PC-9 (cell line): ENCODE measurements around the gene RTCB. TPM values are rescaled to one million over a fixed set of nuclear protein-coding genes. Genes with fewer than 3 reads are reported as not detected.

Experiments
- BruUV-seq: library from RNA; stranded (reverse); fragments of 400-500 nt; replicated peaks from 2 replicates; lab custom pipeline; 2021; lab: Mats Ljungman, UMichigan
- CTCF ChIA-PET: fragments of 300-600 bp; sonication (Branson Sonifier 250); formaldehyde crosslinking; loops from one replicate; lab custom pipeline; 2022; ENCODE audit warnings: antibody characterized with exemption; lab: Charles Lee
- POLR2A ChIA-PET: fragments of 300-600 bp; sonication (Branson Sonifier 250); formaldehyde crosslinking; loops from one replicate; lab custom pipeline; 2022; ENCODE audit warnings: antibody characterized with exemption; ENCODE audit not compliant: unreplicated experiment; lab: Charles Lee
- DNase-seq, 2 experiments: peaks; one replicate each; pipeline versions ENCODE4 v3.0.0 to v3.0.0-alpha.2; 2015 to 2022; ENCODE audit warnings: mixed read lengths in 1 of 2
- H2AFZ ChIP-seq: fragments of 200-600 bp; sonication (generic); 2 replicates; pipeline ENCODE4 v1.8.1; 2017; ENCODE audit warnings: antibody characterized with exemption
- H3F3A ChIP-seq: fragments of 200-600 bp; sonication (generic); 2 replicates; pipeline ENCODE4 v1.8.1; 2017; ENCODE audit warnings: antibody characterized with exemption, mild to moderate bottlenecking, low read depth; ENCODE audit not compliant: insufficient read depth
- H3K27ac ChIP-seq: fragments of 200-600 bp; sonication (generic); 2 replicates; pipeline ENCODE4 v1.6.1; 2016; ENCODE audit warnings: mixed run types
- H3K27me3 ChIP-seq: fragments of 200-600 bp; sonication (generic); 2 replicates; pipeline ENCODE4 v1.6.1; 2016; ENCODE audit warnings: low read depth, mixed run types; ENCODE audit not compliant: insufficient read depth
- H3K36me3 ChIP-seq: fragments of 200-600 bp; sonication (generic); 2 replicates; pipeline ENCODE4 v1.6.1; 2016; ENCODE audit warnings: low read depth, mixed run types
- H3K4me1 ChIP-seq: fragments of 200-600 bp; sonication (generic); replicated peaks from 2 replicates; pipeline ENCODE4 v1.6.1; 2016; ENCODE audit warnings: mixed run types; ENCODE audit not compliant: insufficient read depth
- H3K4me2 ChIP-seq: fragments of 200-600 bp; sonication (generic); 2 replicates; pipeline ENCODE4 v1.6.1; 2017; ENCODE audit warnings: mixed run types
- H3K4me3 ChIP-seq: fragments of 200-600 bp; sonication (generic); 2 replicates; pipeline ENCODE4 v1.6.1; 2016; ENCODE audit warnings: mixed run types
- H3K79me2 ChIP-seq: fragments of 200-600 bp; sonication (generic); 2 replicates; pipeline ENCODE4 v1.6.1; 2017; ENCODE audit warnings: low read depth, mixed run types
- H3K9me2 ChIP-seq: fragments of 200-600 bp; sonication (generic); 2 replicates; pipeline ENCODE4 v1.8.1; 2017; ENCODE audit warnings: mild to moderate bottlenecking; ENCODE audit not compliant: insufficient read depth
- H3K9me3 ChIP-seq: fragments of 200-600 bp; sonication (generic); 2 replicates; pipeline ENCODE4 v1.8.1; 2016; ENCODE audit warnings: low read depth; ENCODE audit not compliant: insufficient read depth
- H4K20me1 ChIP-seq: fragments of 200-600 bp; sonication (generic); 2 replicates; pipeline ENCODE4 v1.8.1; 2017; ENCODE audit not compliant: insufficient read depth
- EZH2 ChIP-seq: fragments of 200-600 bp; sonication (generic); IDR thresholded peaks from 2 replicates; pipeline ENCODE4 v1.8.0; 2017; ENCODE audit warnings: antibody characterized with exemption, low read depth
- intact Hi-C: fragments of 100-400 bp; cut with micrococcal nuclease; formaldehyde crosslinking; loops from one replicate; pipeline ENCODE4 v1.10.0; 2022; ENCODE audit not compliant: unreplicated experiment
- total RNA-seq: library from RNA; stranded (reverse); gene quantifications from 2 replicates; pipeline ENCODE4 v1.2.3, GENCODE V29; 2021
- TF ChIP-seq, protein P1 (sequence below): fragments of 200-600 bp; sonication (generic); conservative IDR thresholded peaks from 2 replicates; pipeline ENCODE4 v1.6.1; 2017; ENCODE audit warnings: mixed run types, antibody characterized with exemption, mild to moderate bottlenecking, moderate library complexity

The RTCB gene
- total RNA-seq, 1 experiment from 2014 or later = 76.5 TPM

DNA sequence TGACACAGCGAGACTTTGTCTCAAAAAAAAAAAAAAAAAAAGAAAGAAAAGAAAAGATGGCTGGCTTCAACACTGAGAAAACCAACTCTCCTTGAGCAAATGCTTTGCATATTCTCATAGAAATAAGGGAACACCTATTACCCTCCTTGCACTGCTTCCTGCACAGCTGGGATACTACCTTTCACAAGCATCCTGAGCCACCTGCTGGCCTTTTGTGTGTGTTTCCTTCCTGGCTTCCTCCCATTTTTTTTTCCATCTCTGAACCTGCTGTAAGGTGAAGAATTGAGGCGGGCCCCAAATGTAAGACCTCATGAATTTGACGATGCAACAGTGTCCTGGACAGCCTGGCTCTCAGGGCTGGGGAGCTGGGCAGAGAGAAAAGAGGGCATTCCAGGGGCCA lies 56.3 kb downstream of the RTCB start:
- H3K4me3 ChIP-seq = no peak overlapping the region
- peaks cover 39% of the 10 kb centered on the region for H3K27me3 ChIP-seq
- H3K27ac ChIP-seq = no peak overlapping the region
- H3K79me2 ChIP-seq = no peaks in the 10 kb centered on the region
- no TSS peak for BruUV-seq
- no peak overlapping the region for H2AFZ ChIP-seq
- TF ChIP-seq, protein P1, sequence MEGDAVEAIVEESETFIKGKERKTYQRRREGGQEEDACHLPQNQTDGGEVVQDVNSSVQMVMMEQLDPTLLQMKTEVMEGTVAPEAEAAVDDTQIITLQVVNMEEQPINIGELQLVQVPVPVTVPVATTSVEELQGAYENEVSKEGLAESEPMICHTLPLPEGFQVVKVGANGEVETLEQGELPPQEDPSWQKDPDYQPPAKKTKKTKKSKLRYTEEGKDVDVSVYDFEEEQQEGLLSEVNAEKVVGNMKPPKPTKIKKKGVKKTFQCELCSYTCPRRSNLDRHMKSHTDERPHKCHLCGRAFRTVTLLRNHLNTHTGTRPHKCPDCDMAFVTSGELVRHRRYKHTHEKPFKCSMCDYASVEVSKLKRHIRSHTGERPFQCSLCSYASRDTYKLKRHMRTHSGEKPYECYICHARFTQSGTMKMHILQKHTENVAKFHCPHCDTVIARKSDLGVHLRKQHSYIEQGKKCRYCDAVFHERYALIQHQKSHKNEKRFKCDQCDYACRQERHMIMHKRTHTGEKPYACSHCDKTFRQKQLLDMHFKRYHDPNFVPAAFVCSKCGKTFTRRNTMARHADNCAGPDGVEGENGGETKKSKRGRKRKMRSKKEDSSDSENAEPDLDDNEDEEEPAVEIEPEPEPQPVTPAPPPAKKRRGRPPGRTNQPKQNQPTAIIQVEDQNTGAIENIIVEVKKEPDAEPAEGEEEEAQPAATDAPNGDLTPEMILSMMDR = peak; percentile 60
- TF ChIP-seq EZH2 = no peak
- intact Hi-C loops = no loop called here
- no peak overlapping the region for H3K4me2 ChIP-seq
- no peaks in the 10 kb centered on the region for H3K9me3 ChIP-seq
- no peaks in the 10 kb centered on the region for H3F3A ChIP-seq
- CTCF ChIA-PET = no interaction called here
- POLR2A ChIA-PET = interaction anchor here (0.7 kb wide), 1 partner anchor 756 kb away, joined by 6 read pairs; no protein-coding TSS in a partner anchor
- H3K36me3 ChIP-seq = no peaks in the 10 kb centered on the region
- H4K20me1 ChIP-seq = no peaks in the 10 kb centered on the region
- DNase-seq = peak in 1 of 2 experiments; percentile 46
- H3K4me1 ChIP-seq = no peaks in the 10 kb centered on the region
- H3K9me2 ChIP-seq = no peaks in the 10 kb centered on the region

DNA sequence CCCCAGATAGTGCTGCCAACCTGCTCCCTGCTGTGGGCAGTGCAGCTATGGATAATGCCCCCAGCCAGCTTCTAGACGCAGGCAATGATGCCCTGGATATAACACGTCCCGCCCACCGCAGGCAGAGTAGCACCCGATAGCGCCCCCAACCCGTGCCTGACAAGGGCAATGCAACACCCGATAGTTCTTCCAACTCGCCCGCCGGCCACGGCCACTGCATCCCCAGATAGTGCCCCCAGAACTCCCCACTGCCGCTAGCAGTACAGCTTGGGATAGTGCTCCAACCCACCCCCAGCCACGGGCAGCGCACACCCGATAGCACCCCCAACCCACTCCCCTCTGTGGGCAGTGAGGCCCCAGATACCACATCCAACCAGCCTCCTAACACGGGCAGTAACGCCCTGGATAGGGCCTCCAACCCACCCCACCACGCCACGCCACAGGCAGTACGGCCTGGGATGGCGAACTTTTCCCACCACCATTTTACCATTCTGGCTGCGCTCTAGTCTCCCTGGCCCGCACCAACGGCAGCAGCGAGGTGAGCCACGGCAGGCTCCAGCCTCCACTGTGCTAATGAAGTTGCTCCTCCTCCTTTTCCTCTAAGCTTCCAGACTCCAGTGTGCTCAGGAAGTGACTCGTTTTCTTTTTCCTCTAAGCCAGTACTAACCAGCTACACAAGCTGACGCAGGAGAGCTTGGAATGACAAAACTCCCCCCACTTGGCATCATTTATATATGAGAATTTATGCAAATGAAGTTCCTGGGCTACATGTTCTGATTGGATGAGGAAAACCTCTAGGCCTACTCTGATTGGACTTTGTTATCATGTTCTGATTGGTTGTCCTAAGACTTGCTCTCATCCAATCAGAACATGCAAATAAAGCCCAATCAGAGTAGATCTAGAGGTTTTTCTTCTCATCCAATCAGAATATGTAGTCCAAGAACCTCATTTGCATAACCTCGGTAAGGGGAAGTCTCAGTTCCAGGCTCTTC lies 57.4 kb downstream of the RTCB start:
- no peak for TF ChIP-seq EZH2
- TF ChIP-seq, protein P1 = no peak
- Histone ChIP-seq H2AFZ (no peak overlapping the region), H4K20me1 (no peaks in the 10 kb centered on the region), H3K79me2 (no peaks in the 10 kb centered on the region), H3K4me1 (no peaks in the 10 kb centered on the region), H3F3A (no peaks in the 10 kb centered on the region), H3K4me2 (no peak overlapping the region), H3K27ac (no peak overlapping the region), H3K9me2 (no peaks in the 10 kb centered on the region), H3K4me3 (no peak overlapping the region), H3K27me3 (peaks cover 36% of the 10 kb centered on the region), H3K36me3 (no peaks in the 10 kb centered on the region), H3K9me3 (no peaks in the 10 kb centered on the region)
- peak in 1 of 2 experiments; percentile 42 for DNase-seq
- POLR2A ChIA-PET = no interaction called here
- intact Hi-C loops = no loop called here
- CTCF ChIA-PET = no interaction called here
- no TSS peak for BruUV-seq

DNA sequence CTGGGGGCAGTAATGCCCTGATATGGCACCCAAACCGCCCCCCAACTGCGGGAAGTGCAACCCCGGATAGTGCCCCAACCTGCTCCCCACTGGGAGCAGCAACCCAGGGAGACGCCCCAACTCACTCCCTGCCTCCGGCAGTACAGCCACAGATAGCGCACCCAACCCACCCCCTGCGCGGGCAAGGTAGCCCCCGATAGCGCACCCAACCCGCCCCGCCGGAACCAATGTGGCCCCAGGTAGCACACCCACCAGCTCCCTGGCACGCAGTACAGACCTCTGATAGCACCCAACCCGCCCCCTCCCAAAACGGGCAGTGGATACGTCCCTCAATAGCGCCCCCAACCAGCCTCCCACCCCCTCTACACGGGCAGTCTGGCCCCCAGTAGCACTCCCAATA lies 58.2 kb downstream of the RTCB start:
- H3K9me2 ChIP-seq = no peaks in the 10 kb centered on the region
- H3K79me2 ChIP-seq = no peaks in the 10 kb centered on the region
- ChIA-PET CTCF (no interaction called here), POLR2A (no interaction called here)
- H2AFZ ChIP-seq = no peak overlapping the region
- H3K4me3 ChIP-seq = no peak overlapping the region
- no peaks in the 10 kb centered on the region for H3K4me1 ChIP-seq
- no peaks in the 10 kb centered on the region for H3K36me3 ChIP-seq
- H3K4me2 ChIP-seq = no peak overlapping the region
- no peaks in the 10 kb centered on the region for H3F3A ChIP-seq
- no peak for DNase-seq
- intact Hi-C loops = no loop called here
- H4K20me1 ChIP-seq = no peaks in the 10 kb centered on the region
- peaks cover 35% of the 10 kb centered on the region for H3K27me3 ChIP-seq
- no TSS peak for BruUV-seq
- H3K9me3 ChIP-seq = no peaks in the 10 kb centered on the region
- TF ChIP-seq, protein P1 = no peak
- TF ChIP-seq EZH2 = no peak
- H3K27ac ChIP-seq = no peak overlapping the region
